GM19395 (cell line): ENCODE results near the gene EDC4.
"Not testable (repeated sequence)": the region's sequence is repeated elsewhere in the genome, so short reads cannot be mapped to it uniquely, and the experiment has no call there.

ENCODE experiments used
- ATAC-seq: cut with Tn5 transposase; IDR thresholded peaks from one replicate; pipeline ENCODE4 v1.9.1; 2021; ENCODE audit warnings: mild to moderate bottlenecking, moderate library complexity; ENCODE audit not compliant: unreplicated experiment

EDC4 gene

DNA sequence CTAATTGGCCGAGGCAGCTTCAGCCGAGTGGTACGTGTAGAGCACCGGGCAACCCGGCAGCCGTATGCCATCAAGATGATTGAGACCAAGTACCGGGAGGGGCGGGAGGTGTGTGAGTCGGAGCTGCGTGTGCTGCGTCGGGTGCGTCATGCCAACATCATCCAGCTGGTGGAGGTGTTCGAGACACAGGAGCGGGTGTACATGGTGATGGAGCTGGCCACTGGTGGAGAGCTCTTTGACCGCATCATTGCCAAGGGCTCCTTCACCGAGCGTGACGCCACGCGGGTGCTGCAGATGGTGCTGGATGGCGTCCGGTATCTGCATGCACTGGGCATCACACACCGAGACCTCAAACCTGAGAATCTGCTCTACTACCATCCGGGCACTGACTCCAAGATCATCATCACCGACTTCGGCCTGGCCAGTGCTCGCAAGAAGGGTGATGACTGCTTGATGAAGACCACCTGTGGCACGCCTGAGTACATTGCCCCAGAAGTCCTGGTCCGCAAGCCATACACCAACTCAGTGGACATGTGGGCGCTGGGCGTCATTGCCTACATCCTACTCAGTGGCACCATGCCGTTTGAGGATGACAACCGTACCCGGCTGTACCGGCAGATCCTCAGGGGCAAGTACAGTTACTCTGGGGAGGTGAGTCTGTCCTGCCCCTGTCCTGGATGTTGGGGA is 36.3 kb downstream of the EDC4 start:
- no peak for ATAC-seq

DNA sequence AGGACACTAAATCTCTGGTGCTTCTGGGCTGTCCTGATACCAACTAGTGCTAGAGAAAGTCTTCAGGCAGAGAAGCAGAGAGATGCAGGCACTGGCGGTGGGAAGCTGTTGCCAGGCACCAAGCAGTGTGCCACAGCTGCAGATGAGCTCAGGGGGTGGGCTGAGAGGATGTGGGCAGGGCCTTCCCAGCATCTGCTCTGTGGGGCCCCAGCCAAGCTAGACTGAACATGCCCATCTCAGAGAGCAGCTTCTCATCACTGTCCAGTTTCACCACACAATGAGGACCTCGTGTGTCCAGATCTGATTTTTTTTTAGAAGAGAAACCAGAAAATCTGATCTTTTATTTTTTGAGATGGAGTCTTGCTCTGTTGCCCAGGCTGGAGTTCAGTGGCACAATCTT is 37.3 kb downstream of the EDC4 start:
- ATAC-seq: no peak

DNA sequence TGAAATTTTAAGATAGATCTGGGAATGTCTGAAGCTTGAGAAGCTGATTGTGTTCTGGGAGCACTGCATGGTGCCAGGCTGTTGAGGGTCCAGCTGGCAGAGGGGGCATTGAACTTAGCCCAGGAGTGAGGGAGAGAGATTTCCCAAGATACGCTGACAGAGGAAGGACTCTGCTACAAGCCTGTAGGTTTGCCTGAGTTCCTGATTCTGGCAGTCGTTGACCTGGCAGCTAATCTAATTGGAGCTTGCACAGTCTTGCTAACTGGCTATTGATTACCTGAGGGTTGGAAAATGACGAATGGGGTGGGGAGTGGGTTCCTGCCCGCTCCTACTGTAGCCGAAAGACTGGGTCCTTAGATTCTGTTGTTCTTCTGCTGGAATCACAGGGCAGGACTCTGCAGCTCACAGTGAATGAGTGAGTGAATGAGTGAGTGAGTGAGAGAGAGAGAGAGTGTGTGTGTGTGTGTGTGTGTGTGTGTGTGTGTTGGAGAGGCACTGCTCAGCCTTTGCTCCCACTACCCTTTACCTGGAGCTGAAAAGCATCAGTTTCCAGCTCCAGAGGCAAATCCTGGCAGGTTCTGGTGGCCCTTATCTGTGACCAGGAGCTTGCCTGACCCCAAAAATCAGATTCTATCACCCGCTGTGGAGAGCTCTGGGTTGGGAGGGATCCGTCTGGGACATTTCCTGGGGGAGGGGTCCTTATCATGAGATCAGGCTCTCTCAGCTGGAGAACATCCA is 42.1 kb downstream of the EDC4 start:
- ATAC-seq: no peak

DNA sequence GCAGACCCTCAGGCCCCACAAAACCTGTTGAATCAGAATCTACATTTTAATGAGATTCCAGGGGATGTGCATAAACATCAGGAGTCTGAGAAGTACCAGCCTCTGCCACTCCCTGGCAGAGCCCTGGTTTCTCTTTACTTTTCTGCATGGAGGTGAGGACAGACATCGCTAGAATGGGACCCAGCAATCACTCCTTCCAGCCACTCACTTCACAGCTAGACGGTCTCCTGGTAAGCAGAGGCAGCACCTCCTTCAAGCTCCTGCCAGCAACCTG is 42.6 kb downstream of the EDC4 start:
- not testable (repeated sequence) for ATAC-seq

DNA sequence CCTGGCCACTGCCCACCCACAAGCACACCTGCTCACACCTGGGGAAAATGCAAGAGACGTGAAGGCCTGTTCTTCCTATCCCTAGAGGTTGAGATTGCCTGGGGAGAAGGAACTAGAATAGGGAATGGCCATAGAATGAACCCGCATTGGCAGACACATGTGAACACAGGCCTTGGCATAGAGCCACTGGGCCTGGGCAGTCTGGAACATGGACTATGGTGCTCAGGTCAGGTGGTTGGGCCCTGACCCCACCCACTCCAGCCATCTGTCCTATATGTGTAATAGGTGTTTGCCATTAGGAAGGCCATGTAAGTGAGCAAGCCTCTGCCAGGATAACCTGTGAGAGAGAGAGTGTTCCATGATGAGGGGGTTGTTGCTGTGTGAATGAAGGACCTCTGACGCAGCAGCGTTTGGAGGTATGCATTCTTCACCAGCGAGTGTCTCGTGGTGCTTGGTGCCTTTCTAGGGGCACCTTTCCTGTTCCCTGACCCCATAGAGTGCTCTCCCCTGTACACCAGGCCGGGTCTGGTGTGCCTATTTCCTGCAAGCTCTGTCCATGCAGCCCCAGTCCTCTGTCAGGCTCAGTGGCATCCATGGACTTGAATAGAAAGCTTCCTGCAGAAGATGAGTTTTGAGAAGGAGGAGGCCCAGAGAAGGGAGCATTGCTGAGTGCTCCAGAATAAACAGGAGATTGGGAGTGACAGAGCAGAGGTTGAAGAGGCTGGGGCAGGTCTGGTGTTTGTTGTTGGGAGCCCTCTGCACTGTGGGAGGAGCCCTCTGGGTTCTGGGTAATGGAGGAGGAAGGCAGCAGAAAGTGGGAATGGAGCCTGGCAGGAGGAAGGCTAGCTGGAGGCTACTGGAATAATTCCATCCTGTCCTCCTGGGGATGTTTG is 43.2 kb downstream of the EDC4 start:
- no peak for ATAC-seq

DNA sequence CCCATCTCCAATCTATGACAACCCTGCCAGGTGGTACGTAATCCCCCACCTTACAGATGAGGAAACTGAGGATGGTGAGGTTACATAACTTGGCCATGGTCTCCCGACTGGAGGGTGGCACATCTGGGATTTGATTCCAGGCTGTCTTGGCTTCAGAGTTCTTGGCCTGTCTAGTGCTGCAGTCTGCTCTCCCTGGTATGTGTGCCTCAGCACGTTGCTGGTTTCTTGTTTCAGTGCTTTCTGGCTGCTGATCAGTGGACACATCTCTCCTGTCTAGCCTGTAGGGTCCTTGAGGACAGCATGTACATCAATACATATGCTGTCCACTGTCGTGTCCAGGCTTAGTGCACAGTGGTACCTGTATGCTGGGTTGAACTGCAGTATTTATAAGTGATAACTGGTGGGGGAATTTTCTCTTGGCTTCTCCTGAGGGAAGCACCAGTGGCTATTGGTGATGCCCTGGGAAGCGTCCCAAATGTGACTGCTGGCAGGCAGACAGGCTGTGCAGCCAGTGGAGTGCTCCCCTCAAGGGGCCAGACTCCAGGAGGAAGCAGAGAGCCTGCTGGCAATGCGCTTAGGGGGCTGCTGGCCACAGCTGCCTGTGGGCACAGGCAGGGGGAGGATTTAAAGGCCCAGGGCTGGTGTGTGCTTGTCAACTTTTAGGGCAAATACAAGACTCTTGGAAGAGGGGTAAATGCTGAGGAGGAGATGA is 44.4 kb downstream of the EDC4 start:
- no peak for ATAC-seq

DNA sequence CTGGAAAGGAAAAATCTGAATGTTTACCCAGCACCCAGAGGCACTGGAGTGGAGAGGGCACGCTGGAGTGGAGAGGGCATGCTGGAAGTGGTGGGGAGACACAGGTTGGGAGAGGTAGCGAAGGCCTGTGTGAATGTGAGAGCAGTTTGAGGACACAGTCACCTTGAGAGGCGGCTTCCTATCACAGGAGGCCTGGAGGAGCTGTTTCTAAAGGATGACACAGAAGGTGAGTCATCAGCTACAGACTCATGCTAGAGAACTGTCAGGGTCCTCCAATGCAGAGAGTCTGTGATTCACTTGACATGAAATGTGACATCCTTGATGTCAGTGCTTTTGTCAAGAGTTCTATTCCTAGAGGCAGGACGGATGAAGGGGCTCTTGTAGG is 45.0 kb downstream of the EDC4 start:
- ATAC-seq: no peak

DNA sequence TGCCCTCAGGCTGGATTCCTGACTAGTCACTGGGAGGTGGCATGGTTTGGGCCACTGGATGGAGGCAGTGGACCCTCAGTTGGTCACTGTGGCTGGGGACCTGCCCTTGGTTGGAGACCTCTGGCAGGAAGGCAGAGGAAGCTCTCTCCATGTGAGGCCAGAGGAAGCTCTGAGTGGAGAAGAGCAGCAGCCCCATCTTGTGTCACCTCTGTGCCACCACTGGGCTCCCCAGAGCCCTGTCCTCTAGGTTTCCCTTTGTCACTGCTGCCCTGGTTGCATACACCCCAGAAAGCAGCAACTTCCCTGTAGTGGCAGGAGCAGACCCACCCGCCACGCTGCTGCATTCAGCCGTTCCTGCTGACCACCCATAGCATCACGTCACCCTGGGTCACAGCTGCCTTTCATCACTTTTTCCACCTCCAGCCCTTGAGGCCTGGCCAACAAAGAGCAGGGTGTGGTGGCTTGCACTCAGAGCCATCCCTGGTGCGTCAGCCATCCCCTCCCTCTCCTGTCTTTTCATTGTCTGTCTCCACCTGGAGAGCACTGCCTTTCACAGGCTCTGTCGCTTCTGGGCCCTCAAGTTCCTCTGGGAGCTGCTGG is 46.9 kb downstream of the EDC4 start:
- no peak for ATAC-seq

DNA sequence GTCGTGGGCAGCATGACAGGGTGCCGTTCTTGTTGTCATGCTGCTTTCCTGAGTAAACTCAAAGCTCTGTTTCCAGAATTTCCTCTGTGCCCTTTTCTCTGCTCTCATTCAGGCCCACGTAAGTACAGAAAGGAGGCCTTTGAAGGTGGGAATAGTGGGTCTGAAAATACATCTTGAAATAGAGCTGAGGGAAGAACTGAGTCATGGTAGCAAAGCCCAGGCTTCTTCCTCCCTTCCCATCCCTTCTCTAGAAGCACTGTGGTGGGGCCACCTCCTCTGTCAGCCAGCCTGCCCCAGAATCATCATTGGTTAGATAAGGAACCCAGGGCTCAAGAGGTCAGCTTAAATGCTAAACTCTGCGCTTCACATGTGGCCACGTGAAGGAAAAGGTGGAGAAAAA is 49.4 kb downstream of the EDC4 start:
- ATAC-seq: no peak

DNA sequence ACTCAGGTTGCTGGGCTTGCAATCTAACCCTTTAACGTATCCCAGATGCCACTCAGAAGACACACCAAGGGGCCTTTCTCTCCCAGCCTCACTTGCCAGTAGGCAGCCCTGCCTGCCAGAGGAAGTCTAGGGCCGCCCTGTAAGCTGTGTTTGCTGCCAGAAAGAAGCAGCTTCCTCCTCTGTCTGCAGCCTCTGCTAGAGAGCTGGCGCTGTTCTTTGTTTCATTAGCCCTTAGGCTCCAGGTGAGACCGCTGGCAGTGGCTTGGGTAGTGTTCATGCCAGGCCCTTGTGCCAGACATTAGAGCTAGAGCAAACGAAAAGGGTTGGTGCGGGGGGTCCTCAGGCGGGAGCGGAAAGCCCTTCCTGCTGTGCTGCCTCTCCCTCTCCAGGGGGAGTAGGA is 49.9 kb downstream of the EDC4 start:
- no peak for ATAC-seq

DNA sequence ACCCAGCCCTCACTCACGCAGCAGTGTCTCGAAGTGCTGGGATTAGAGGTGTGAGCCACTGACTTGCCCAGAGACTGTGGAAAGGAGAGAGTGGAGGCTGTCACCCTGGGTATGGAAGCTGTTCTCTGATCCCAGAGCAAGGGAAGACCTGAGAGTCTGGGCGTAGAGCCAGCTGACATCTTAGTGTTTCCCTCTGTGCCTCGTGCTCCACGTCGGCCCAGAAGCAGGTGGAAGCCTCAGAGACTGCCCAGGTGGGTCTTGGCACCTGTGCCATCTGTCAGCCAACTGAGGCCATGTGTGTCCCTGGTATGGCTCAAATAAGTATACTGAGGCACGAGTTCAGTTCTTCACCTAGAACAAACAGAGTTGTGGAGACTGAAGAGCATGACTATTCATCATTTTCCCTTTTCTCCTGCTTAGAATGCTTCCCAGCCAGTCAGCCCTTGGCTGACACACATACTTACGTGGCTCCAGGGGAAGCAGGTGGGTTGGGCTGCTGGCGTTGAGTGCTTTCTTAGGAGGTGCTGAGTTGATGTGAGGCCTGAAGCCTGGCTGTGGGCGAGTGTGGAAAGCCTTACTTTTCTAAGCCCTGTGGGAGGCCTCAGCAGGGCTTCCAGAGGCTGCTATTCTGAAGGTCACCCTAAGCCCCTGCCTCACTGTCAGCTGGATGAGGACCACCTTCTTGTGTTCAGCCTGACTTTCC is 50.7 kb downstream of the EDC4 start:
- no peak for ATAC-seq

DNA sequence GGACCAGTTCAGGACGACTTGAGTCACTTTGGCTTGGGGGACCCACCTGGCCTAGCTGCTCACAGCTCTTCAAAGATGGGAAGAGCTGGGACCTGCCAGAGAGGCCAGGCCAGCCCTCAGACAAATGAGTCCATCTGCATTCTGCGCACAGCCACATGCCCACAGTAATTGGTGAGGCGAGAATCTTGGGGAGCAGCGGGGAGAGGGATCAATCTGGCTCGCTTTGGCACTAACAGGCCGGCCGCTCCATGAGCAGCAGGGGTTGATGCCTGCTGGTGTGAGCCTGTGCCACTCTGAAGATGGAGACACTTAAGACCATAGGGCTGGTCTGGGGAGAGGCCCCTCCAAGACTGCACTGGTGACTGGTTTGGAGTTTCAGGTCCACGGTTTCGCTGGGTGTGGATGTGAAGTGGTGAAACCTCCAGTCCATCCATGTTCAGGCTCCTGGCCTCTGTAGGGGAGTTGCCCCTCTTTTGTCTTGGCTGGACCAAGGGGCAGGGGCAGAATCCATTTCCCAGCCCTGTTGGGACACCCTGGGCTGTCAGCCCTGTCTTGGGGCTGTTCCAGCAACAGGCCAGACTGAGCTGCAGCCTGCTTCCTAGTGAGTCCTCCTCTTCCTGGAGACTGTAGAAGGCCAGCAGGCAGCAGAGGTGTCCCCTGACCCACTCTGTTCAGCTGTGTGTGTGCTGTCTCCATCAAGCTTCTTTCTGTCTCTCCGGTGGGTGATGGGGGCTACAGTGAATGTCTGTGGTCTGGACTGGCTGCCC is 51.5 kb downstream of the EDC4 start:
- no peak for ATAC-seq

DNA sequence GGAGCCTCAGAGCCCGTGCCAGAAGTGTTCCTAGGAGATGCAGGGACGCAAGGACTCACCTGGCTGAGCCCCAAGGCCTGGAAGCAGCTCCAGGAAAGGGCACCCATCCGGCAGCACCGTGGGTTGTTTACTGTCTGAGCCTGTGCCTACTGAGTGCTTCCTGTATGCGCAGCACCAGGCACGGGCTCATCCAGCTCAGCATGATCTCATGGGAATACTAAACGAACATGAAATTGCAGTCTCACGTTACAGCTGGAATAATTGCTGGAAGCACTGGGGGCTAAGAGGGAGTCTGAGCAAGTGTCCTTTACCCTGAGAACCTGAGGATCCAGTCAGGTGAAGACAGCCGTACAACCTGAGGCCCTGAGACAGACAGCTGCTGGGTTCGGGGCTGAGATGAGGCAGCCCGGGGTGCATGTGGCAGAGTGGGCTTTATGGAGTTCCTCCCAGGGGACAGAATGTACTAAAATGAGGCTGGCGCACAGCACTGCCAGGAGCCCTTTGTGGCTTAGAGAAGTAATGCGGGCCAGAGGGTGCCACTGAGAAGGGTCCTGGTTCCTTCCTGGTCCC is 53.4 kb downstream of the EDC4 start:
- no peak for ATAC-seq

DNA sequence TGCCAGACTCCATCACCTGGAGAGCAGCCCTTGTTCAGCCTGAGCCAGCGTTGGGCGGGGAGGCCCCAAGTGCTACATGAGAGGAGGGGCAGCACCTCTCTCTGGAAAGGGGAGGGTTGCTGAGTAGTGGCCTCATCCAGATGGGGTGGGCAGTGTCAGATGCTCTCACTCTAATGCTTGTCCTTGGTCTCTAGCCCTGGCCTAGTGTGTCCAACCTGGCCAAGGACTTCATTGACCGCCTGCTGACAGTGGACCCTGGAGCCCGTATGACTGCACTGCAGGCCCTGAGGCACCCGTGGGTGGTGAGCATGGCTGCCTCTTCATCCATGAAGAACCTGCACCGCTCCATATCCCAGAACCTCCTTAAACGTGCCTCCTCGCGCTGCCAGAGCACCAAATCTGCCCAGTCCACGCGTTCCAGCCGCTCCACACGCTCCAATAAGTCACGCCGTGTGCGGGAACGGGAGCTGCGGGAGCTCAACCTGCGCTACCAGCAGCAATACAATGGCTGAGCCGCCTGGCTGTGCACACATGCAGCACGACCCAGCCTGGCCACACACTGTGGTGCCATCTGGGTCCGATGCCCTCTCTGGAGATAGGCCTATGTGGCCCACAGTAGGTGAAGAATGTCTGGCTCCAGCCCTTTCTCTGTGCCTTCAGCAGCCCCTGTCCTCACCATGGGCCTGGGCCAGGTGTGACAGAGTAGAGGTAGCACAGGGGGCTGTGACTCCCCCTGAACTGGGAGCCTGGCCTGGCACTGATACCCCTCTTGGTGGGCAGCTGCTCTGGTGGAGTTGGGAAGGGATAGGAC is 54.5 kb downstream of the EDC4 start:
- ATAC-seq: no peak

DNA sequence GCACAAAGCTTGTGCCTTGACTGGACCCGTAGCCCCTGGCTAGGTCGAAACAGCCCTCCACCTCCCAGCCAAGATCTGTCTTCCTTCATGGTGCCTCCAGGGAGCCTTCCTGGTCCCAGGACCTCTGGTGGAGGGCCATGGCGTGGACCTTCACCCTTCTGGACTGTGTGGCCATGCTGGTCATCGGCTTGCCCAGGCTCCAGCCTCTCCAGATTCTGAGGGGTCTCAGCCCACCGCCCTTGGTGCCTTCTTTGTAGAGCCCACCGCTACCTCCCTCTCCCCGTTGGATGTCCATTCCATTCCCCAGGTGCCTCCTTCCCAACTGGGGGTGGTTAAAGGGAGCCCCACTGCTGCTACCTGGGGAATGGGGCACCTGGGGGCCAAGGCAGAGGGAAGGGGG is 55.3 kb downstream of the EDC4 start:
- ATAC-seq: no peak

DNA sequence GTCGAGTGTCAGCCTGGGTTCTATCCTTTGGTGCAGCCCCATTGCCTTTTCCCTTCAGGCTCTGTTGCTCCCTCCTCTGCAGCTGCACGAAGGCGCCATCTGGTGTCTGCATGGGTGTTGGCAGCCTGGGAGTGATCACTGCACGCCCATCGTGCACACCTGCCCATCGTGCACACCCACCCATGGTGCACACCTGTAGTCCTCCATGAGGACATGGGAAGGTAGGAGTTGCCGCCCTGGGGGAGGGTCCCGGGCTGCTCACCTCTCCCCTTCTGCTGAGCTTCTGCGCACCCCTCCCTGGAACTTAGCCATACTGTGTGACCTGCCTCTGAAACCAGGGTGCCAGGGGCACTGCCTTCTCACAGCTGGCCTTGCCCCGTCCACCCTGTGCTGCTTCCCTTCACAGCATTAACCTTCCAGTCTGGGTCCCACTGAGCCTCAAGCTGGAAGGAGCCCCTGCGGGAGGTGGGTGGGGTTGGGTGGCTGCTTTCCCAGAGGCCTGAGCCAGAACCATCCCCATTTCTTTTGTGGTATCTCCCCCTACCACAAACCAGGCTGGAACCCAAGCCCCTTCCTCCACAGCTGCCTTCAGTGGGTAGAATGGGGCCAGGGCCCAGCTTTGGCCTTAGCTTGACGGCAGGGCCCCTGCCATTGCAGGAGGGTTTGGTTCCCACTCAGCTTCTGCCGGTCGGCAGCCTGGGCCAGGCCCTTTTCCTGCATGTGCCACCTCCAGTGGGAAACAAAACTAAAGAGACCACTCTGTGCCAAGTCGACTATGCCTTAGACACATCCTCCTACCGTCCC is 55.9 kb downstream of the EDC4 start:
- ATAC-seq: no peak

DNA sequence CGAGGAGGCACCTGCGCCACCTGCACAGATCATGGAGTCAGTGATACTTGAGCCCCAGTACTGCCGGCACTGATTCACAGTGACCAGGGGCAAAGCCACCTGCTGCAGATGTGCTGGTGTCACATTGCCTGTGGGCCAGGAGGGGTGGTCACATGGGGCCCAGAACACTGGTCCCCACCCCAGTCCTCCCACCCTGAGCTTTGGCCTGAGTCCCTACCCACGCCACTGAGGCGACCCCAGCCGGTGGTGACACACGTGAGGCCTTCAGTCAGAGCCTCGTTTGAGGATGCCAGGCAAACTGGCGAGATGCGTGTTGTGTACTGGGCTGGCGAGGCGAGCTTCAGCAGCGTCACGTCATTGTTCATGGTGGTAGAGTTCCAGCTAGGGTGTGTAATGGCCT is 57.3 kb downstream of the EDC4 start:
- no peak for ATAC-seq
